T-helper 17 cell (primary cell): ENCODE measurements around the gene FAM229A. TPM values are rescaled to one million over a fixed set of nuclear protein-coding genes. Genes with fewer than 3 reads are reported as not detected.
A peak's percentile ranks its signal among the peaks of the same experiment; 100 is the strongest.

Source experiments
- ATAC-seq: fragments of 150-1000 bp; cut with Tn5 transposase; 2 replicates; pipeline ENCODE4 v1.10.0; 2021; ENCODE audit warnings: mild to moderate bottlenecking, moderate library complexity
- DNase-seq, 3 donors: peaks; one replicate each; pipeline versions ENCODE4 v3.0.0 to v3.0.0-alpha.2; 2020 to 2021
- H3K9me3 ChIP-seq: one replicate; pipeline ENCODE4 v1.7.0; 2013; ENCODE audit warnings: low read length, mild to moderate bottlenecking; ENCODE audit not compliant: control insufficient read depth, poor library complexity, severe bottlenecking
- H3K27ac Mint-ChIP-seq: one replicate; pipeline ENCODE4 v1.8.0; 2022; ENCODE audit warnings: mild to moderate bottlenecking, moderate library complexity, mixed read lengths
- H3K27me3 Mint-ChIP-seq: one replicate; pipeline ENCODE4 v1.8.0; 2022; ENCODE audit warnings: mixed read lengths
- H3K36me3 Mint-ChIP-seq: one replicate; pipeline ENCODE4 v1.8.0; 2022; ENCODE audit warnings: low read depth, mixed read lengths
- H3K4me1 Mint-ChIP-seq: one replicate; pipeline ENCODE4 v1.8.0; 2022; ENCODE audit warnings: mild to moderate bottlenecking, mixed read lengths
- H3K4me3 Mint-ChIP-seq: one replicate; pipeline ENCODE4 v1.8.0; 2022; ENCODE audit warnings: mild to moderate bottlenecking, moderate library complexity, mixed read lengths
- total RNA-seq, 4 donors: library from RNA in 2 of 4; stranded (reverse) in 2 of 4; gene quantifications; one replicate each; pipeline ENCODE4 v1.2.3 and lab custom pipeline; 2022 to 2026

FAM229A gene
- total RNA-seq, 2 donors from 2014 or later = 30.1 to 32.9 TPM

GRCh38 chr1:32393136-32393535 lies 30.9 kb upstream of the FAM229A start:
- ATAC-seq (no peak), DNase-seq (no peak)
- no peaks in the 10 kb centered on the region for H3K27me3 Mint-ChIP-seq
- peaks cover 5% of the 10 kb centered on the region for H3K36me3 Mint-ChIP-seq
- peaks cover 22% of the 10 kb centered on the region for H3K4me1 Mint-ChIP-seq
- H3K9me3 ChIP-seq = no peaks in the 10 kb centered on the region
- H3K4me3 Mint-ChIP-seq = peak overlapping the region; percentile 100
- peak overlapping the region; percentile 99 for H3K27ac Mint-ChIP-seq

GRCh38 chr1:32392325-32392724 lies 30.0 kb upstream of the FAM229A start:
- H3K4me3 Mint-ChIP-seq = peak overlapping the region; percentile 43
- H3K9me3 ChIP-seq = no peaks in the 10 kb centered on the region
- peak overlapping the region; percentile 39 for H3K27ac Mint-ChIP-seq
- peaks cover 5% of the 10 kb centered on the region for H3K36me3 Mint-ChIP-seq
- ATAC-seq (no peak), DNase-seq (no peak)
- H3K27me3 Mint-ChIP-seq = no peaks in the 10 kb centered on the region
- peaks cover 24% of the 10 kb centered on the region for H3K4me1 Mint-ChIP-seq

- H3K9me3 ChIP-seq = no peaks in the 10 kb centered on the region
- no peak for DNase-seq
- ATAC-seq = no peak
- Mint-ChIP-seq H3K36me3 (peaks cover 7% of the 10 kb centered on the region), H3K4me3 (no peak overlapping the region), H3K27ac (no peak overlapping the region), H3K27me3 (no peaks in the 10 kb centered on the region), H3K4me1 (peaks cover 29% of the 10 kb centered on the region)
These were observed 28.9 kb upstream of the FAM229A start for GRCh38 chr1:32390904-32391870.

GRCh38 chr1:32388641-32389040 lies 26.4 kb upstream of the FAM229A start:
- peaks cover 16% of the 10 kb centered on the region for H3K4me1 Mint-ChIP-seq
- ATAC-seq = no peak
- H3K36me3 Mint-ChIP-seq = peaks cover 4% of the 10 kb centered on the region
- no peak overlapping the region for H3K4me3 Mint-ChIP-seq
- H3K27me3 Mint-ChIP-seq = no peaks in the 10 kb centered on the region
- H3K27ac Mint-ChIP-seq = no peak overlapping the region
- no peaks in the 10 kb centered on the region for H3K9me3 ChIP-seq
- DNase-seq = no peak

GRCh38 chr1:32386676-32387392 lies 24.5 kb upstream of the FAM229A start:
- ATAC-seq = no peak
- peaks cover 7% of the 10 kb centered on the region for H3K4me1 Mint-ChIP-seq
- no peak overlapping the region for H3K4me3 Mint-ChIP-seq
- no peak for DNase-seq
- peaks cover 2% of the 10 kb centered on the region for H3K36me3 Mint-ChIP-seq
- peak overlapping the region; percentile 66 for H3K27ac Mint-ChIP-seq
- no peaks in the 10 kb centered on the region for H3K27me3 Mint-ChIP-seq
- no peaks in the 10 kb centered on the region for H3K9me3 ChIP-seq

GRCh38 chr1:32380057-32380456 lies 17.8 kb upstream of the FAM229A start:
- no peak overlapping the region for H3K4me3 Mint-ChIP-seq
- H3K36me3 Mint-ChIP-seq = peaks cover 14% of the 10 kb centered on the region
- peak overlapping the region; percentile 84 for H3K27ac Mint-ChIP-seq
- ATAC-seq (no peak), DNase-seq (no peak)
- H3K4me1 Mint-ChIP-seq = no peaks in the 10 kb centered on the region
- H3K9me3 ChIP-seq = no peaks in the 10 kb centered on the region
- no peaks in the 10 kb centered on the region for H3K27me3 Mint-ChIP-seq

GRCh38 chr1:32377541-32378220 lies 15.4 kb upstream of the FAM229A start:
- no peaks in the 10 kb centered on the region for H3K9me3 ChIP-seq
- ATAC-seq = no peak
- H3K27ac Mint-ChIP-seq = peak overlapping the region; percentile 82
- H3K27me3 Mint-ChIP-seq = no peaks in the 10 kb centered on the region
- peaks cover 14% of the 10 kb centered on the region for H3K36me3 Mint-ChIP-seq
- peaks cover 8% of the 10 kb centered on the region for H3K4me1 Mint-ChIP-seq
- peak overlapping the region; percentile 67 for H3K4me3 Mint-ChIP-seq
- DNase-seq = no peak

GRCh38 chr1:32376199-32376598 lies 13.9 kb upstream of the FAM229A start:
- peaks cover 14% of the 10 kb centered on the region for H3K36me3 Mint-ChIP-seq
- no peak overlapping the region for H3K4me3 Mint-ChIP-seq
- DNase-seq = no peak
- H3K4me1 Mint-ChIP-seq = peaks cover 21% of the 10 kb centered on the region
- no peak overlapping the region for H3K27ac Mint-ChIP-seq
- no peaks in the 10 kb centered on the region for H3K9me3 ChIP-seq
- no peaks in the 10 kb centered on the region for H3K27me3 Mint-ChIP-seq
- no peak for ATAC-seq

- peak overlapping the region; percentile 28 for H3K4me3 Mint-ChIP-seq
- H3K4me1 Mint-ChIP-seq = peaks cover 21% of the 10 kb centered on the region
- H3K36me3 Mint-ChIP-seq = peaks cover 7% of the 10 kb centered on the region
- no peaks in the 10 kb centered on the region for H3K27me3 Mint-ChIP-seq
- H3K9me3 ChIP-seq = no peaks in the 10 kb centered on the region
- DNase-seq (no peak), ATAC-seq (no peak)
- peak overlapping the region; percentile 43 for H3K27ac Mint-ChIP-seq
These were observed 11.8 kb upstream of the FAM229A start for GRCh38 chr1:32373996-32374592.

GRCh38 chr1:32372149-32372756 lies 10.0 kb upstream of the FAM229A start:
- H3K9me3 ChIP-seq = no peaks in the 10 kb centered on the region
- H3K36me3 Mint-ChIP-seq = no peaks in the 10 kb centered on the region
- DNase-seq (peak in 1 of 3 donors; percentile 43), ATAC-seq (peak; percentile 88)
- H3K27ac Mint-ChIP-seq = peak overlapping the region; percentile 83
- H3K27me3 Mint-ChIP-seq = no peaks in the 10 kb centered on the region
- peaks cover 21% of the 10 kb centered on the region for H3K4me1 Mint-ChIP-seq
- peak overlapping the region; percentile 15 for H3K4me3 Mint-ChIP-seq

GRCh38 chr1:32367912-32368635 lies 5.8 kb upstream of the FAM229A start:
- Mint-ChIP-seq H3K4me1 (peaks cover 17% of the 10 kb centered on the region), H3K4me3 (no peak overlapping the region), H3K27ac (no peak overlapping the region), H3K27me3 (no peaks in the 10 kb centered on the region), H3K36me3 (no peaks in the 10 kb centered on the region)
- DNase-seq (no peak), ATAC-seq (no peak)
- no peaks in the 10 kb centered on the region for H3K9me3 ChIP-seq

GRCh38 chr1:32365445-32365844 lies 3.2 kb upstream of the FAM229A start:
- DNase-seq = no peak
- H3K9me3 ChIP-seq = no peaks in the 10 kb centered on the region
- Mint-ChIP-seq H3K27me3 (peaks cover 12% of the 10 kb centered on the region), H3K27ac (peak overlapping the region; percentile 85), H3K4me1 (peaks cover 7% of the 10 kb centered on the region), H3K36me3 (peaks cover 3% of the 10 kb centered on the region), H3K4me3 (peak overlapping the region; percentile 5)
- no peak for ATAC-seq
